GM12873 (cell line): ENCODE measurements around the gene HOXB5.

Experiments
- TF ChIP-seq, protein P1 (sequence below): IDR thresholded peaks from 2 replicates; pipeline ENCODE4 v1.5.1; 2012; ENCODE audit warnings: low read depth, mild to moderate bottlenecking, moderate library complexity, low read length, control low read depth; ENCODE audit not compliant: insufficient read depth; ENCODE audit errors: missing control alignments

Gene HOXB5

GRCh38 chr17:48550502-48551213 is 42.9 kb downstream of the HOXB5 start:
- TF ChIP-seq, protein P1, sequence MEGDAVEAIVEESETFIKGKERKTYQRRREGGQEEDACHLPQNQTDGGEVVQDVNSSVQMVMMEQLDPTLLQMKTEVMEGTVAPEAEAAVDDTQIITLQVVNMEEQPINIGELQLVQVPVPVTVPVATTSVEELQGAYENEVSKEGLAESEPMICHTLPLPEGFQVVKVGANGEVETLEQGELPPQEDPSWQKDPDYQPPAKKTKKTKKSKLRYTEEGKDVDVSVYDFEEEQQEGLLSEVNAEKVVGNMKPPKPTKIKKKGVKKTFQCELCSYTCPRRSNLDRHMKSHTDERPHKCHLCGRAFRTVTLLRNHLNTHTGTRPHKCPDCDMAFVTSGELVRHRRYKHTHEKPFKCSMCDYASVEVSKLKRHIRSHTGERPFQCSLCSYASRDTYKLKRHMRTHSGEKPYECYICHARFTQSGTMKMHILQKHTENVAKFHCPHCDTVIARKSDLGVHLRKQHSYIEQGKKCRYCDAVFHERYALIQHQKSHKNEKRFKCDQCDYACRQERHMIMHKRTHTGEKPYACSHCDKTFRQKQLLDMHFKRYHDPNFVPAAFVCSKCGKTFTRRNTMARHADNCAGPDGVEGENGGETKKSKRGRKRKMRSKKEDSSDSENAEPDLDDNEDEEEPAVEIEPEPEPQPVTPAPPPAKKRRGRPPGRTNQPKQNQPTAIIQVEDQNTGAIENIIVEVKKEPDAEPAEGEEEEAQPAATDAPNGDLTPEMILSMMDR, result no peak

DNA sequence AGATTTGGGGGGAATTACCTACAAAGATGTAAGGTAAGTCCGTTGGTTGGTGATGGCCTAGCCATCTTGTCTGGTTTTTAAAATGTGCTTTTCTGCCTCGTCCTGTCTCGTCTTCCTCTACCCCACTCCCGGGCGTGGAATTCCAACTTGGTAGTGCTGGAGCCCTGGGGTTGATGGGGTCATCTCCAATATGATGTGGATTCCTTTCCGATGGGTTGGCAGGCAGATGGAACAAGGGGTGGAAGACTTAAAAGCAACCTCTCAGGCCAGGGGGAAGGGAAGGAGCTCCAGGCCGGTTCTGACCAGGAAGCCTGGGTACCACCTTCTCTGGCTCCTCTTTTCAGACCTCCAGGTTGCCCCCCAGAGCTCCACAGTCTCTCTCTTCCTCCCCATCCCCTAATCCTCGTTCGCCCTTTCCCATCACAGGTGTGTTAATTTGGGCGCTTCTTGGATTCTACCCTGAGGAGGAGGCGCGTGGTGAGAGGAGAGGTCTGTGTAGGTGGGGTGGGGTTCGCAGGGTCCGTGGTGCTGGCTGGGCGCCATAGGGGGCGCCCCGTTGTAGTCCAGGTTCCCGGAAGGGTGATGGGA is 43.6 kb downstream of the HOXB5 start:
- TF ChIP-seq, protein P1, result no peak

- TF ChIP-seq, protein P1, result no peak
Observed at GRCh38 chr17:48549281-48549630, 44.3 kb downstream of the HOXB5 start.

GRCh38 chr17:48548523-48549280 is 44.9 kb downstream of the HOXB5 start:
- TF ChIP-seq, protein P1, result no peak

- TF ChIP-seq, protein P1, result no peak
Observed at GRCh38 chr17:48547808-48548522, 45.6 kb downstream of the HOXB5 start.

DNA sequence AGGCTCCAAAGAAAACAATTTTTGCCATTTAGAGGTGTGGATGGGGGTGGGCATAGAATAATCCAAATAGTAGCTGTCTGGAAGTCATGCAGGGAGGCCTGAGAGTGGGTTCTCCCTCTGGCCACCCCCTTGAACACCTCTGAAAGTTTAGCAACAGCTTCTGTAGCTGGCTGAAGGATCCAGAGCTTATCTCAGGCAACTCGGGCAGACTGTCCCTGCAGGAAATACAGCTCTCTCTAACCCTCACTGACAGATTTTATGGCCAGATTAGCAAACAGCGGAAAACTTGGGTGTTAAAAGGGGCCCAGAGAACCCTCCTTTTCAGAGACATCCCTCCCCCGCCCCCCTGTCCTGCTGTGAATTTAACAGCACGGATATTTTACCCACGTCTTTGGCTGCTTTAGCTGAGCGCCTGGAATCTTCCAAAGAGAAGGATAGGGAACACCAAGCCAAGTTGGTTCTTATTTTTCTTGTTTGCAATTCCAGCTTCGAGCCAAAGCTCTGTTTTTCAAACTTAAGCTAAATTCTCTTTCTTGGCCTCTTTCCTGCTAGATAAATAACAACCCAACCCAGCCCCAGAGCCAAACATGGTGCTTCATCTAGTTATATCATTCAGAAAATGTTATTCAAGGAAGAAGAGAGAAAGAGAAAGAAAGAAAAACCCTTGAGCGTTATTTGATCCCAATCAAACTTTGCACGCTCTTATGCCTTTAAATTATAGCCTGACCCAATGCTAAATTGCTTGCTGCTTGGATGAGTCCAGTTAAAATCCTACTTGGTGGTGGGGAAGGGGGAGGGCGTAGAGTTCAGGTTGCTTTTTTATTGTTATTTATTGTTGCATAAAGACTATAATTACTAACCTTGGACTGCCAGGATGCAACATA is 46.4 kb downstream of the HOXB5 start:
- TF ChIP-seq, protein P1, result no peak
